Panc1 (cell line): ENCODE data around the gene SPATA32. TPM values are rescaled to one million over a fixed set of nuclear protein-coding genes. Genes with fewer than 3 reads are reported as not detected.
A peak's percentile ranks its signal among the peaks of the same experiment; 100 is the strongest.
"Not testable (repeated sequence)": the region's sequence is repeated elsewhere in the genome, so short reads cannot be mapped to it uniquely, and the experiment has no call there.

Experiments used
- ATAC-seq: fragments of 200-7000 bp; cut with Tn5 transposase; 2 replicates; pipeline ENCODE4 v1.9.1; 2020; ENCODE audit warnings: mild to moderate bottlenecking, moderate library complexity
- BruUV-seq: library from RNA; stranded (reverse); fragments of 400-500 nt; replicated peaks from 2 replicates; lab custom pipeline; 2021; lab: Mats Ljungman, UMichigan
- CTCF ChIA-PET: fragments of 300-600 bp; sonication (Branson Sonifier 250); formaldehyde crosslinking; loops from one replicate; lab custom pipeline; 2022; ENCODE audit warnings: antibody characterized with exemption; lab: Charles Lee
- POLR2A ChIA-PET: fragments of 300-600 bp; sonication (Branson Sonifier 250); formaldehyde crosslinking; loops from one replicate; lab custom pipeline; 2022; ENCODE audit warnings: antibody characterized with exemption; lab: Charles Lee
- DNase-seq: peaks from one replicate; pipeline ENCODE4 v3.0.0-alpha.2; 2010; ENCODE audit warnings: low read depth, low spot score
- H3K27ac ChIP-seq: 2 replicates; pipeline ENCODE4 v1.5.1; 2011; ENCODE audit warnings: mild to moderate bottlenecking, low read length, inconsistent platforms
- H3K27me3 ChIP-seq: fragments of 200-500 bp; sonication (Bioruptor generic); 2 replicates; pipeline ENCODE4 v1.6.0; 2014; ENCODE audit warnings: low read length, inconsistent platforms; ENCODE audit not compliant: control insufficient read depth, insufficient read depth
- H3K36me3 ChIP-seq: fragments of 200-500 bp; sonication (Bioruptor generic); 2 replicates; pipeline ENCODE4 v1.5.1; 2014; ENCODE audit warnings: inconsistent platforms, mild to moderate bottlenecking, low read length, moderate library complexity; ENCODE audit not compliant: control insufficient read depth, insufficient read depth
- H3K4me1 ChIP-seq: 2 replicates; pipeline ENCODE4 v1.5.1; 2011; ENCODE audit warnings: inconsistent platforms, mild to moderate bottlenecking, low read length, moderate library complexity; ENCODE audit not compliant: control insufficient read depth, insufficient read depth
- H3K4me3 ChIP-seq, 2 experiments: 2 replicates each; pipeline ENCODE4 v1.5.1; 2011 to 2012; ENCODE audit warnings: low read depth in 2 of 2, low read length in 2 of 2, mild to moderate bottlenecking in 2 of 2, inconsistent platforms in 1 of 2, moderate library complexity in 1 of 2
- H3K9me3 ChIP-seq: fragments of 200-500 bp; sonication (Bioruptor generic); 2 replicates; pipeline ENCODE4 v1.5.1; 2014; ENCODE audit warnings: low read depth, mild to moderate bottlenecking, inconsistent platforms, low read length, moderate library complexity; ENCODE audit not compliant: control insufficient read depth, insufficient read depth
- POLR2AphosphoS5 ChIP-seq: IDR thresholded peaks from 2 replicates; pipeline ENCODE4 v1.6.1; 2012; ENCODE audit warnings: mild to moderate bottlenecking, low read depth, low read length, moderate library complexity
- SIN3A ChIP-seq: IDR thresholded peaks from 2 replicates; pipeline ENCODE4 v1.6.1; 2012; ENCODE audit warnings: low read depth, mild to moderate bottlenecking, low read length, moderate library complexity, borderline replicate concordance; ENCODE audit not compliant: insufficient read depth
- TCF7L2 ChIP-seq: IDR thresholded peaks from 2 replicates; pipeline ENCODE4 v1.6.1; 2011; ENCODE audit warnings: mild to moderate bottlenecking, low read depth, low read length, inconsistent platforms
- in situ Hi-C: cut with HindIII; loops from 2 replicates; pipeline ENCODE4 v1.10.0; 2016; ENCODE audit warnings: low sequenced_read_pairs, low pct_unique_long_range_greater_than_20kb
- intact Hi-C: fragments of 100-400 bp; cut with micrococcal nuclease; formaldehyde crosslinking; loops from one replicate; pipeline ENCODE4 v1.10.0; 2022; ENCODE audit not compliant: unreplicated experiment
- total RNA-seq: library from RNA; stranded (reverse); gene quantifications from one replicate; pipeline ENCODE4 v1.2.1, GENCODE V29; 2021; ENCODE audit not compliant: unreplicated experiment
- TF ChIP-seq, protein P1 (sequence below), 2 experiments: IDR thresholded peaks; 2 replicates each; pipeline ENCODE4 v1.6.1; 2011 to 2012; ENCODE audit warnings: low read depth in 2 of 2, control low read depth in 1 of 2, low read length in 1 of 2, mild to moderate bottlenecking in 1 of 2, moderate library complexity in 1 of 2; ENCODE audit not compliant: insufficient read depth in 1 of 2
- TF ChIP-seq, protein P2 (sequence below): fragments of 450-650 bp; IDR thresholded peaks from 2 replicates; pipeline ENCODE4 v1.5.1; 2017; ENCODE audit warnings: mild to moderate bottlenecking

The SPATA32 gene
- total RNA-seq, 1 experiment from 2014 or later: 0.26 TPM

GRCh38 chr17:45253879-45254278, 8.0 kb downstream of the SPATA32 start:
- intact Hi-C loops: no loop called here
- H3K4me3 ChIP-seq: no peak overlapping the region
- no peaks in the 10 kb centered on the region for H3K9me3 ChIP-seq
- in situ Hi-C loops: no loop called here
- H3K27me3 ChIP-seq: no peaks in the 10 kb centered on the region
- TF ChIP-seq, protein P1, sequence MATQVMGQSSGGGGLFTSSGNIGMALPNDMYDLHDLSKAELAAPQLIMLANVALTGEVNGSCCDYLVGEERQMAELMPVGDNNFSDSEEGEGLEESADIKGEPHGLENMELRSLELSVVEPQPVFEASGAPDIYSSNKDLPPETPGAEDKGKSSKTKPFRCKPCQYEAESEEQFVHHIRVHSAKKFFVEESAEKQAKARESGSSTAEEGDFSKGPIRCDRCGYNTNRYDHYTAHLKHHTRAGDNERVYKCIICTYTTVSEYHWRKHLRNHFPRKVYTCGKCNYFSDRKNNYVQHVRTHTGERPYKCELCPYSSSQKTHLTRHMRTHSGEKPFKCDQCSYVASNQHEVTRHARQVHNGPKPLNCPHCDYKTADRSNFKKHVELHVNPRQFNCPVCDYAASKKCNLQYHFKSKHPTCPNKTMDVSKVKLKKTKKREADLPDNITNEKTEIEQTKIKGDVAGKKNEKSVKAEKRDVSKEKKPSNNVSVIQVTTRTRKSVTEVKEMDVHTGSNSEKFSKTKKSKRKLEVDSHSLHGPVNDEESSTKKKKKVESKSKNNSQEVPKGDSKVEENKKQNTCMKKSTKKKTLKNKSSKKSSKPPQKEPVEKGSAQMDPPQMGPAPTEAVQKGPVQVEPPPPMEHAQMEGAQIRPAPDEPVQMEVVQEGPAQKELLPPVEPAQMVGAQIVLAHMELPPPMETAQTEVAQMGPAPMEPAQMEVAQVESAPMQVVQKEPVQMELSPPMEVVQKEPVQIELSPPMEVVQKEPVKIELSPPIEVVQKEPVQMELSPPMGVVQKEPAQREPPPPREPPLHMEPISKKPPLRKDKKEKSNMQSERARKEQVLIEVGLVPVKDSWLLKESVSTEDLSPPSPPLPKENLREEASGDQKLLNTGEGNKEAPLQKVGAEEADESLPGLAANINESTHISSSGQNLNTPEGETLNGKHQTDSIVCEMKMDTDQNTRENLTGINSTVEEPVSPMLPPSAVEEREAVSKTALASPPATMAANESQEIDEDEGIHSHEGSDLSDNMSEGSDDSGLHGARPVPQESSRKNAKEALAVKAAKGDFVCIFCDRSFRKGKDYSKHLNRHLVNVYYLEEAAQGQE (IDR thresholded peaks at IDR 0.05; ENCODE audit: insufficient read depth in 1 of 2, low read depth in 2 of 2, low read length in 1 of 2): no peak
- TF ChIP-seq POLR2AphosphoS5 (no peak), SIN3A (no peak), TCF7L2 (no peak)
- TF ChIP-seq, protein P2, sequence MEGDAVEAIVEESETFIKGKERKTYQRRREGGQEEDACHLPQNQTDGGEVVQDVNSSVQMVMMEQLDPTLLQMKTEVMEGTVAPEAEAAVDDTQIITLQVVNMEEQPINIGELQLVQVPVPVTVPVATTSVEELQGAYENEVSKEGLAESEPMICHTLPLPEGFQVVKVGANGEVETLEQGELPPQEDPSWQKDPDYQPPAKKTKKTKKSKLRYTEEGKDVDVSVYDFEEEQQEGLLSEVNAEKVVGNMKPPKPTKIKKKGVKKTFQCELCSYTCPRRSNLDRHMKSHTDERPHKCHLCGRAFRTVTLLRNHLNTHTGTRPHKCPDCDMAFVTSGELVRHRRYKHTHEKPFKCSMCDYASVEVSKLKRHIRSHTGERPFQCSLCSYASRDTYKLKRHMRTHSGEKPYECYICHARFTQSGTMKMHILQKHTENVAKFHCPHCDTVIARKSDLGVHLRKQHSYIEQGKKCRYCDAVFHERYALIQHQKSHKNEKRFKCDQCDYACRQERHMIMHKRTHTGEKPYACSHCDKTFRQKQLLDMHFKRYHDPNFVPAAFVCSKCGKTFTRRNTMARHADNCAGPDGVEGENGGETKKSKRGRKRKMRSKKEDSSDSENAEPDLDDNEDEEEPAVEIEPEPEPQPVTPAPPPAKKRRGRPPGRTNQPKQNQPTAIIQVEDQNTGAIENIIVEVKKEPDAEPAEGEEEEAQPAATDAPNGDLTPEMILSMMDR: no peak
- DNase-seq (no peak), ATAC-seq (no peak)
- no peaks in the 10 kb centered on the region; the same call in 1 of the 2 replicates for H3K4me1 ChIP-seq
- H3K27ac ChIP-seq: no peak overlapping the region
- CTCF ChIA-PET: no interaction called here
- POLR2A ChIA-PET: no interaction called here
- H3K36me3 ChIP-seq: no peaks in the 10 kb centered on the region
- no TSS peak for BruUV-seq

GRCh38 chr17:45253237-45253636, 8.7 kb downstream of the SPATA32 start:
- intact Hi-C loops, POLR2A ChIA-PET, CTCF ChIA-PET: not testable (repeated sequence)

DNA sequence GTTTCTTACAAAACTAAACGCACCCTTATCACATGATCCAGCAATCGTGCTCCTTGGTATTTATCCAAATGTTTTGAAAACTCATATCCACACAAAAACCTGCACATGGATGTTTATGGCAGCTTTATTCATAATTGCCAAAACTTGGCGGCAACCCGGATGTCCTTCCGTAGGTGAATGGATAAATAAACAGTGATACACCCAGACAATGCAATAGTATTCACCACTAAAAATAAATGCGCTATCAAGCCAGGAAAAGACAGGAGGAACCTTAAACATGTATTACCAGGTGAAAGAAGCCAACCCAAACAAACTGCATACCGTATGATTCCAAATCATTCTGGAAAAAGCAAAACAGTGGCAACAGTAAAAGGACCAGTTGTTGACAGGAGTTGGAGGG, 10.0 kb downstream of the SPATA32 start:
- Histone ChIP-seq H3K4me1 (peaks cover 5% of the 10 kb centered on the region; the same call in 1 of the 2 replicates), H3K27me3 (no peaks in the 10 kb centered on the region), H3K9me3 (no peaks in the 10 kb centered on the region), H3K36me3 (no peaks in the 10 kb centered on the region; the same call in 1 of the 2 replicates), H3K27ac (no peak overlapping the region), H3K4me3 (no peak overlapping the region)
- ATAC-seq (no peak), DNase-seq (no peak)
- in situ Hi-C loops: no loop called here
- ChIA-PET POLR2A (interaction anchor here (0.7 kb wide), 1 partner anchor 331 kb away, joined by 5 read pairs; no protein-coding TSS in a partner anchor), CTCF (no interaction called here)
- no peak for TF ChIP-seq SIN3A
- no peak for TF ChIP-seq TCF7L2
- TF ChIP-seq, protein P1 (IDR thresholded peaks at IDR 0.05; ENCODE audit: insufficient read depth in 1 of 2, low read depth in 2 of 2, low read length in 1 of 2): no peak
- no peak for TF ChIP-seq POLR2AphosphoS5
- TF ChIP-seq, protein P2: no peak
- BruUV-seq: TSS peak; percentile 62
- intact Hi-C loops: no loop called here

More at GRCh38 chr17:45253237-45253636, 8.7 kb downstream of the SPATA32 start:
- ATAC-seq, DNase-seq, H3K4me1 ChIP-seq, in situ Hi-C loops, H3K4me3 ChIP-seq, H3K36me3 ChIP-seq, BruUV-seq, H3K27ac ChIP-seq, H3K9me3 ChIP-seq, H3K27me3 ChIP-seq: not testable (repeated sequence)
